Measurements from ENCODE around the gene MAFB. TPM values are rescaled to one million over a fixed set of nuclear protein-coding genes. Genes with fewer than 3 reads are reported as not detected.

MAFB gene
- total RNA-seq, 1 donor = 1.5 TPM

DNA sequence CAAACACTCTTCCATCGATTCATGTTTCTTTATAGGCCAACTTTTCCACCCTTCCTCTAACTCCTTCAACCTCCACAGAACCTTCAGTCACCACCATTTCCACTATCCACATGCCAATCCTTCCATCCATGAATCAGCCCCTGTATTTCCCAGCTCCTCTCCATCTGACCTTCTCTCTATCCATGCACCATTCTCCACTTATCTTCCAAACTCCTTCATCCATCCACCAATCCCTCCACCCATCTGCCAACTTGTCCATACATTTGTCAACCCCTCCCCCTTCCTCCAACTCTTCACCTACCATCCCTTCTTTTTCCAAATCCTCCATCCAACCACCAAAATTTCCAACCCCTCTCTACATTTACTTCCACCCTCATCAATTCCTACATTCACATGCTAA, 49.9 kb downstream of the MAFB start:
- no peak overlapping the region for H3K4me3 ChIP-seq (ENCODE audit: low read depth, low read length)
- TF ChIP-seq, protein P1, sequence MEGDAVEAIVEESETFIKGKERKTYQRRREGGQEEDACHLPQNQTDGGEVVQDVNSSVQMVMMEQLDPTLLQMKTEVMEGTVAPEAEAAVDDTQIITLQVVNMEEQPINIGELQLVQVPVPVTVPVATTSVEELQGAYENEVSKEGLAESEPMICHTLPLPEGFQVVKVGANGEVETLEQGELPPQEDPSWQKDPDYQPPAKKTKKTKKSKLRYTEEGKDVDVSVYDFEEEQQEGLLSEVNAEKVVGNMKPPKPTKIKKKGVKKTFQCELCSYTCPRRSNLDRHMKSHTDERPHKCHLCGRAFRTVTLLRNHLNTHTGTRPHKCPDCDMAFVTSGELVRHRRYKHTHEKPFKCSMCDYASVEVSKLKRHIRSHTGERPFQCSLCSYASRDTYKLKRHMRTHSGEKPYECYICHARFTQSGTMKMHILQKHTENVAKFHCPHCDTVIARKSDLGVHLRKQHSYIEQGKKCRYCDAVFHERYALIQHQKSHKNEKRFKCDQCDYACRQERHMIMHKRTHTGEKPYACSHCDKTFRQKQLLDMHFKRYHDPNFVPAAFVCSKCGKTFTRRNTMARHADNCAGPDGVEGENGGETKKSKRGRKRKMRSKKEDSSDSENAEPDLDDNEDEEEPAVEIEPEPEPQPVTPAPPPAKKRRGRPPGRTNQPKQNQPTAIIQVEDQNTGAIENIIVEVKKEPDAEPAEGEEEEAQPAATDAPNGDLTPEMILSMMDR (IDR thresholded peaks at IDR 0.05; ENCODE audit: insufficient read depth, low read length) = no peak
- no peak for DNase-seq (ENCODE audit: low read depth)

DNA sequence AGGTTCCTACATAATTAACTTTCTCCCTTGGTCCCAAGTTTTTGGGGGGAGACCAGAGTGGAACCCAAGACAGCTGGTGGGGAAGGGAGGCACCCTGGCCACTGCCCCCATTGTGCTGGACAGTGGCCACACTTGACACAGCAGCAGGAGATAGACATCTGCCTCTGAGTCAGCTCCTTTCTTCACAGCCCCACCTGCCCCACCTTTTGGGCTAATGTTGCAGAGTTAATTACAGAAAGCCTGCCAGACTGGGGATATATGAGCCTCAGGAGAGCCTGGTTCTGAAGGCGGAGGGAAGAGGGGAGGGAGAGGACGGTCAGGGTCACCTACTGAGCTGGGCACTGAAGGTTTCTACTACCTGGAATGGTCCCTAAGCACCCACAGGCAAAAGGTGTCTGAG, 50.6 kb downstream of the MAFB start:
- TF ChIP-seq, protein P1 (IDR thresholded peaks at IDR 0.05; ENCODE audit: insufficient read depth, low read length) = no peak
- H3K4me3 ChIP-seq (ENCODE audit: low read depth, low read length) = no peak overlapping the region
- DNase-seq (ENCODE audit: low read depth) = no peak

DNA sequence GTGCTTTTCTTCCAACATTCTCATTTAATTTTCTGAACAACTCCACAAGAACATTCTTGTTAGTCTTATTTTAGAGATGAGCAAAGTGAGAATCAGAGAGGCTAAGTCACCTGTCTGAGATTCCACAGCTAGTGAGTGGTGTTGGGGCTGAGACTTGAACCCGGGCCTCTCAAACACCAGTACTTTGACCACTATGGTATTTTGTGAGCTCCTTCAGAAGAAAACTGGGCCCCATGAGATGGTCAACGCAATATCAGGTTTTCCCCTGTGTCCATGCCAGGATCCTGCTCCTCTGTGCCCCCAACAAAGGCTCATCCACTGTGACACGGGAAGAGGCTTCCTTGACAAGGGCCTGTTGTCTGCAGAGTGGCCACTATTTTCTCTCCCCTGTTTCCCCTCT, 51.9 kb downstream of the MAFB start:
- no peak overlapping the region for H3K4me3 ChIP-seq (ENCODE audit: low read depth, low read length)
- TF ChIP-seq, protein P1 (IDR thresholded peaks at IDR 0.05; ENCODE audit: insufficient read depth, low read length) = no peak
- DNase-seq (ENCODE audit: low read depth) = no peak

DNA sequence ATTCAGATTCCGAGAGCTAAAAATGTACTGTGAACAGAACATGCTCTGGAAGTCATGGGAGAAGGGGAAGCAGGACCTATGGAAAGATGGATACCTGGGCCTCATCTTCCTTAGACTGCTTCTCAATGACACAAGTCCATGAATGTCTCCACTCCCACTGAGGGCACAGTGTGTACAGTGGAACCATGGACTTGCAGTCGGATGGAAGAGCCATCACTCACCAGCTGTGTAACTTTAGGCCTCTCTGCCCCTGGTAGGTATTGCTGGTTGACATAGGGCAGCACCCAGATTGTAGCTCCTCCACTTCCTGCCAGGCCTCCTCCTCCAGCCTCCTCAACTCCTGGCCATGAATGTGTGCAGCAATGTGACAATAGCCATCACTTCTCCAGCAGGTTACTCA, 52.5 kb downstream of the MAFB start:
- H3K4me3 ChIP-seq (ENCODE audit: low read depth, low read length) = no peak overlapping the region
- TF ChIP-seq, protein P1 (IDR thresholded peaks at IDR 0.05; ENCODE audit: insufficient read depth, low read length) = no peak
- no peak for DNase-seq (ENCODE audit: low read depth)

DNA sequence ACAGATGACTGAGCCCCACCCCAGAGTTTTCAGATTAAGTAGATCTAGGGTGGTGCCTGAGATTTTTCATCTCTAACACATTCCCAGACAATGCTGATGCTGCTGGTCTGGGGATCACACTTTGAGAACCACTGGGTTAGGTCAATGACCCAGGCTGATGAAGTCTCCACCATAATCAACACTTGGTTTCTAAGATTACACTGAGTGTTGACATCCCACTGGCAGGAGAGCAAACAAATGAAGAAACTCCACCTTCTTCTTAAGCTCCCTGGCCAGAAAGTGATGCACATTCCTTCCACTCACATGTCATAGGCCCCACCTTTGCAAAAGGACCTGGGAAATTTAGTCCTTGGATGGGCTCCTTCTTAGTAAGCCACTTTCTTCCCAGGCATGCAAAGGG, 53.1 kb downstream of the MAFB start:
- TF ChIP-seq, protein P1 (IDR thresholded peaks at IDR 0.05; ENCODE audit: insufficient read depth, low read length) = no peak
- no peak for DNase-seq (ENCODE audit: low read depth)
- H3K4me3 ChIP-seq (ENCODE audit: low read depth, low read length) = no peak overlapping the region
